ENCODE measurements around the gene SRGAP2B.
"Not testable (repeated sequence)": the region's sequence is repeated elsewhere in the genome, so short reads cannot be mapped to it uniquely, and the experiment has no call there.

SRGAP2B gene

GRCh38 chr1:144977856-144978255, 117.3 kb downstream of the SRGAP2B start:
- not testable (repeated sequence) for H3K4me1 Mint-ChIP-seq; H3K4me3 Mint-ChIP-seq; DNase-seq; H3K36me3 Mint-ChIP-seq (ENCODE audit: low read depth); H3K9me3 Mint-ChIP-seq; H3K27ac Mint-ChIP-seq; H3K27me3 Mint-ChIP-seq (ENCODE audit: low read depth, poor library complexity)

- H3K4me3 Mint-ChIP-seq; DNase-seq; H3K9me3 Mint-ChIP-seq; H3K4me1 Mint-ChIP-seq; H3K36me3 Mint-ChIP-seq (ENCODE audit: low read depth); H3K27ac Mint-ChIP-seq; H3K27me3 Mint-ChIP-seq (ENCODE audit: low read depth, poor library complexity): not testable (repeated sequence)
Measured at GRCh38 chr1:144971936-144972335, 123.2 kb downstream of the SRGAP2B start.

GRCh38 chr1:144966488-144966887, 128.6 kb downstream of the SRGAP2B start:
- not testable (repeated sequence) for H3K27me3 Mint-ChIP-seq (ENCODE audit: low read depth, poor library complexity); H3K27ac Mint-ChIP-seq; H3K9me3 Mint-ChIP-seq; DNase-seq; H3K4me3 Mint-ChIP-seq; H3K36me3 Mint-ChIP-seq (ENCODE audit: low read depth); H3K4me1 Mint-ChIP-seq

GRCh38 chr1:144964765-144965164, 130.4 kb downstream of the SRGAP2B start:
- not testable (repeated sequence) for H3K27ac Mint-ChIP-seq; H3K4me3 Mint-ChIP-seq; H3K4me1 Mint-ChIP-seq; H3K36me3 Mint-ChIP-seq (ENCODE audit: low read depth); DNase-seq; H3K27me3 Mint-ChIP-seq (ENCODE audit: low read depth, poor library complexity); H3K9me3 Mint-ChIP-seq

- H3K4me3 Mint-ChIP-seq; H3K36me3 Mint-ChIP-seq (ENCODE audit: low read depth); H3K4me1 Mint-ChIP-seq: not testable (repeated sequence)
Measured at GRCh38 chr1:144964186-144964585, 130.9 kb downstream of the SRGAP2B start.

GRCh38 chr1:144963571-144963970, 131.6 kb downstream of the SRGAP2B start:
- not testable (repeated sequence) for H3K4me3 Mint-ChIP-seq; H3K4me1 Mint-ChIP-seq; H3K27me3 Mint-ChIP-seq (ENCODE audit: low read depth, poor library complexity); H3K27ac Mint-ChIP-seq; DNase-seq; H3K36me3 Mint-ChIP-seq (ENCODE audit: low read depth); H3K9me3 Mint-ChIP-seq

More at GRCh38 chr1:144964186-144964585, 130.9 kb downstream of the SRGAP2B start:
- not testable (repeated sequence) for H3K9me3 Mint-ChIP-seq; H3K27ac Mint-ChIP-seq; H3K27me3 Mint-ChIP-seq (ENCODE audit: low read depth, poor library complexity); DNase-seq

GRCh38 chr1:144961604-144962583, 133.2 kb downstream of the SRGAP2B start:
- H3K4me1 Mint-ChIP-seq; H3K4me3 Mint-ChIP-seq; DNase-seq; H3K27ac Mint-ChIP-seq; H3K27me3 Mint-ChIP-seq (ENCODE audit: low read depth, poor library complexity); H3K9me3 Mint-ChIP-seq; H3K36me3 Mint-ChIP-seq (ENCODE audit: low read depth): not testable (repeated sequence)

GRCh38 chr1:144960929-144961488, 134.1 kb downstream of the SRGAP2B start:
- not testable (repeated sequence) for H3K36me3 Mint-ChIP-seq (ENCODE audit: low read depth); H3K27me3 Mint-ChIP-seq (ENCODE audit: low read depth, poor library complexity); H3K4me3 Mint-ChIP-seq; DNase-seq; H3K4me1 Mint-ChIP-seq; H3K27ac Mint-ChIP-seq; H3K9me3 Mint-ChIP-seq

- DNase-seq; H3K4me1 Mint-ChIP-seq; H3K27ac Mint-ChIP-seq; H3K9me3 Mint-ChIP-seq; H3K36me3 Mint-ChIP-seq (ENCODE audit: low read depth); H3K4me3 Mint-ChIP-seq; H3K27me3 Mint-ChIP-seq (ENCODE audit: low read depth, poor library complexity): not testable (repeated sequence)
Measured at GRCh38 chr1:144948390-144948789, 146.7 kb downstream of the SRGAP2B start.

GRCh38 chr1:144947495-144947894, 147.6 kb downstream of the SRGAP2B start:
- not testable (repeated sequence) for H3K27ac Mint-ChIP-seq; H3K36me3 Mint-ChIP-seq (ENCODE audit: low read depth); H3K4me3 Mint-ChIP-seq; DNase-seq; H3K4me1 Mint-ChIP-seq; H3K27me3 Mint-ChIP-seq (ENCODE audit: low read depth, poor library complexity); H3K9me3 Mint-ChIP-seq

- not testable (repeated sequence) for H3K27me3 Mint-ChIP-seq (ENCODE audit: low read depth, poor library complexity); DNase-seq; H3K36me3 Mint-ChIP-seq (ENCODE audit: low read depth); H3K4me1 Mint-ChIP-seq; H3K9me3 Mint-ChIP-seq; H3K4me3 Mint-ChIP-seq; H3K27ac Mint-ChIP-seq
Measured at GRCh38 chr1:144946525-144947480, 148.3 kb downstream of the SRGAP2B start.

- H3K27me3 Mint-ChIP-seq (ENCODE audit: low read depth, poor library complexity); H3K36me3 Mint-ChIP-seq (ENCODE audit: low read depth); DNase-seq; H3K4me3 Mint-ChIP-seq; H3K4me1 Mint-ChIP-seq; H3K27ac Mint-ChIP-seq; H3K9me3 Mint-ChIP-seq: not testable (repeated sequence)
Measured at GRCh38 chr1:144941710-144942109, 153.4 kb downstream of the SRGAP2B start.

- H3K4me3 Mint-ChIP-seq; DNase-seq; H3K9me3 Mint-ChIP-seq; H3K27me3 Mint-ChIP-seq (ENCODE audit: low read depth, poor library complexity); H3K36me3 Mint-ChIP-seq (ENCODE audit: low read depth); H3K4me1 Mint-ChIP-seq; H3K27ac Mint-ChIP-seq: not testable (repeated sequence)
Measured at GRCh38 chr1:144940054-144940453, 155.1 kb downstream of the SRGAP2B start.

- not testable (repeated sequence) for H3K27ac Mint-ChIP-seq; H3K9me3 Mint-ChIP-seq; H3K4me3 Mint-ChIP-seq; H3K36me3 Mint-ChIP-seq (ENCODE audit: low read depth); H3K27me3 Mint-ChIP-seq (ENCODE audit: low read depth, poor library complexity); DNase-seq; H3K4me1 Mint-ChIP-seq
Measured at GRCh38 chr1:144938627-144939026, 156.5 kb downstream of the SRGAP2B start.

Measured in nephron progenitor cell (in vitro differentiated cells).